Thyroid gland (tissue), 4 donors: ENCODE results near the gene HSD11B2.

ENCODE experiments used
- POLR2A ChIP-seq, 2 donors: fragments of 450-650 bp; IDR thresholded peaks; one replicate each; pipeline ENCODE4 v1.6.1; 2017; ENCODE audit warnings: antibody characterized with exemption in 2 of 2, mild to moderate bottlenecking in 2 of 2, moderate library complexity in 1 of 2
- TF ChIP-seq, protein P1 (sequence below), 6 experiments: fragments of 200-600 bp in 3 of 6; fragments of 450-650 bp in 3 of 6; sonication (generic) in 3 of 6; IDR thresholded peaks; one replicate each; pipeline ENCODE4 v1.5.1; 2016 to 2019; ENCODE audit warnings: antibody characterized with exemption in 6 of 6, mild to moderate bottlenecking in 2 of 6, inconsistent platforms in 1 of 6, moderate library complexity in 1 of 6

DNA sequence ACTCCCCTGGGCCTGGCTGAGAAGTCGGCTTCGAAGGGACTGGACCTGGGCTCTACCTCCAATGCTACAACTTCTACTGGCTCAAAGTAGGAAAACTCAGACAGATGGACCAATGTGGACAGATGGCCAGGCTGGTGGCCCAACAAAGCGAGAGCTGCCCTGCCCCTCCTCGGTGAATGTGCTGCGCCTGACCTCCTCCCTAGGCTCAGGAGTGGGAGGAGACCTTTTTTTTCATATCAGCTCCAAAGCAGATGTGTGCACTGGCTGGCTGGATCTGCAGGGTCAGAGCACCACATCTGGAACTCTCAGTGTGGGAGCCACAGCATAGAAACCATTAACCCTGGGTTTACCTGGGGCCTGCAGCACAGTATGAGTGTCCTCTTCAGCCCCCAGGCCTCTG lies 29.2 kb downstream of the HSD11B2 start:
- TF ChIP-seq, protein P1, sequence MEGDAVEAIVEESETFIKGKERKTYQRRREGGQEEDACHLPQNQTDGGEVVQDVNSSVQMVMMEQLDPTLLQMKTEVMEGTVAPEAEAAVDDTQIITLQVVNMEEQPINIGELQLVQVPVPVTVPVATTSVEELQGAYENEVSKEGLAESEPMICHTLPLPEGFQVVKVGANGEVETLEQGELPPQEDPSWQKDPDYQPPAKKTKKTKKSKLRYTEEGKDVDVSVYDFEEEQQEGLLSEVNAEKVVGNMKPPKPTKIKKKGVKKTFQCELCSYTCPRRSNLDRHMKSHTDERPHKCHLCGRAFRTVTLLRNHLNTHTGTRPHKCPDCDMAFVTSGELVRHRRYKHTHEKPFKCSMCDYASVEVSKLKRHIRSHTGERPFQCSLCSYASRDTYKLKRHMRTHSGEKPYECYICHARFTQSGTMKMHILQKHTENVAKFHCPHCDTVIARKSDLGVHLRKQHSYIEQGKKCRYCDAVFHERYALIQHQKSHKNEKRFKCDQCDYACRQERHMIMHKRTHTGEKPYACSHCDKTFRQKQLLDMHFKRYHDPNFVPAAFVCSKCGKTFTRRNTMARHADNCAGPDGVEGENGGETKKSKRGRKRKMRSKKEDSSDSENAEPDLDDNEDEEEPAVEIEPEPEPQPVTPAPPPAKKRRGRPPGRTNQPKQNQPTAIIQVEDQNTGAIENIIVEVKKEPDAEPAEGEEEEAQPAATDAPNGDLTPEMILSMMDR (IDR thresholded peaks at IDR 0.05), result no peak
- TF ChIP-seq POLR2A (IDR thresholded peaks at IDR 0.05), result no peak
